Hepatocyte (in vitro differentiated cells): ENCODE data around the gene TMEM218.

Source experiments
- EZH2phosphoT487 ChIP-seq: fragments of 200-600 bp; sonication (generic); IDR thresholded peaks from one replicate; pipeline ENCODE4 v1.6.1; 2018; ENCODE audit warnings: antibody characterized with exemption, mild to moderate bottlenecking, low read depth, moderate library complexity; ENCODE audit not compliant: unreplicated experiment, severe bottlenecking
- TF ChIP-seq, protein P1 (sequence below): fragments of 200-600 bp; sonication (generic); IDR thresholded peaks from 2 replicates; pipeline ENCODE4 v1.5.1; 2016; ENCODE audit warnings: antibody characterized with exemption, mild to moderate bottlenecking; ENCODE audit not compliant: poor library complexity

DNA sequence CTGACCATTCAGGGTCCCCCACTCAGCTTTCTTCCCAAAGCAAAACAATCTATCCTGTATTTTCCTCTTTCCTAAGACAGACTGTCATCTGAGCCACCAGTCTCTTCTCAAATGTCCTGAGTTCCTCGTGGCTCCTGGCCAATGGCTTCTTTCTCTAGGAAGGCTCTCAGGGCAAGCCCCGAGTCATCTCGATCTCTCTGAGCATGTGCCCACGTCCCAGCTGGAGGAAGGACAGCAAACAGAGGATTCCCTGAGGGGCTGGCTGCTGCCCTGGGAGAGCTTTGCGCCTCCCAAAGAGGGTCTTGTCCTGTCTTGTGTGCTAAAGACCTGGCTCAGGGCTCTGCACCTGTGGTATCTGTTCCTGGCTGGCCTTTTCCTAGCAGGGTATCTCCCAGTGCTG lies 40.0 kb downstream of the TMEM218 start:
- TF ChIP-seq, protein P1, sequence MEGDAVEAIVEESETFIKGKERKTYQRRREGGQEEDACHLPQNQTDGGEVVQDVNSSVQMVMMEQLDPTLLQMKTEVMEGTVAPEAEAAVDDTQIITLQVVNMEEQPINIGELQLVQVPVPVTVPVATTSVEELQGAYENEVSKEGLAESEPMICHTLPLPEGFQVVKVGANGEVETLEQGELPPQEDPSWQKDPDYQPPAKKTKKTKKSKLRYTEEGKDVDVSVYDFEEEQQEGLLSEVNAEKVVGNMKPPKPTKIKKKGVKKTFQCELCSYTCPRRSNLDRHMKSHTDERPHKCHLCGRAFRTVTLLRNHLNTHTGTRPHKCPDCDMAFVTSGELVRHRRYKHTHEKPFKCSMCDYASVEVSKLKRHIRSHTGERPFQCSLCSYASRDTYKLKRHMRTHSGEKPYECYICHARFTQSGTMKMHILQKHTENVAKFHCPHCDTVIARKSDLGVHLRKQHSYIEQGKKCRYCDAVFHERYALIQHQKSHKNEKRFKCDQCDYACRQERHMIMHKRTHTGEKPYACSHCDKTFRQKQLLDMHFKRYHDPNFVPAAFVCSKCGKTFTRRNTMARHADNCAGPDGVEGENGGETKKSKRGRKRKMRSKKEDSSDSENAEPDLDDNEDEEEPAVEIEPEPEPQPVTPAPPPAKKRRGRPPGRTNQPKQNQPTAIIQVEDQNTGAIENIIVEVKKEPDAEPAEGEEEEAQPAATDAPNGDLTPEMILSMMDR, result no peak
- no peak for TF ChIP-seq EZH2phosphoT487
